ENCODE results near the gene KCND3.
A peak's percentile ranks its signal among the peaks of the same experiment; 100 is the strongest.

KCND3 gene

GRCh38 chr1:111891566-111891965 lies 97.9 kb downstream of the KCND3 start:
- no peak for FAIRE-seq
- no peak for DNase-seq (ENCODE audit: extremely low spot score, insufficient read length, low read depth)

DNA sequence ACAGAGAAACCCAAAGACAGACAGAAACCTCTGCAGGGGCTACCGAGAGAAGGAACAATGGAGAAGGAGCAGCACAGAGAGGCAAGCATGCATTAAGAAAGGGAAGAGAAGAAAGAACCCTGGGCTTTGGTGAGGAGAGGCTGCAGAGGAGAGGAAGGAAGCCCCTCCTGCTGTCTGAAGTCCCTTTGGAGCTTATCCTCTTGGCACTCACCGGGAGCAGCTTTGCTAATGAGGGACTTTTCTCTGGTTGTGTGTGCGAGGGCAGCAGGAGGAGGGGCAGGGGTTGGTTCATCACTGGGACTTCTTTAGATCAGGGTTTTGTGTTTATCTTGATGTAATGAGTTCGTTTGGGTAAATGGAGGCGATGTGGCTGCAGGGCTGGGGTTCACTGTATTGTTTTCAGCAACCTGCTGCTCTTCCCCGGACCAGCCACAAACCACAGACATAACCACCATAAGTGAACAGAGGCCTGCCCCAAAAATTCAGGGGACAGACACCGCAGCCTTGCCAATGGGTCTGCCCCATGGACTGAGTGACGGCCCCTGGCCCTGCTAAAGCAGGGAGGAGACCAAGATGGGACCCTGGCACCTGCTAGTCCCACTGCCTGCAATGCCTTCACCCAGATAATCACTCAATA lies 100.6 kb downstream of the KCND3 start:
- no peak for DNase-seq (ENCODE audit: extremely low spot score, insufficient read length, low read depth)
- FAIRE-seq = no peak

- DNase-seq (ENCODE audit: extremely low spot score, insufficient read length, low read depth) (no peak), FAIRE-seq (no peak)
Measured at GRCh38 chr1:111887875-111888274, 101.6 kb downstream of the KCND3 start.

DNA sequence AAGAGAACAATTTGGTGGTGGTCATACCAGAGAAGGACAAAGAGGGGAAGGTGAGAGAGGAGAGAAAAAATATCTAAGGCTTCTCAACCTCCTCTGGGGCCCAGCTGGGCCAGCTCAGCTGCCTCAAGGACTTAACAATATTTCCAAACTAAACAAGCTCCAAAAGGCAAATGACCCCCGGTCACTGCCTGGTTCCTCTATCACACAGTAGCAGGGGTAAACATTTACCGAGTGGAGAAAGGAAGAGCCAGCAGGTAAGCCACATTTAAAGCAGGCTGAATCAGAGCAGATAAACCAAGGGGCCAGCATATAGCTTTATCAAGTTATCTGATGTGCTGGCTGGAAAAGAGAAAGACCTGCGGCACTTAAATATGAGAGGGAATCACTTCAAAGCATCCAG lies 102.1 kb downstream of the KCND3 start:
- FAIRE-seq (no peak), DNase-seq (ENCODE audit: extremely low spot score, insufficient read length, low read depth) (no peak)

DNA sequence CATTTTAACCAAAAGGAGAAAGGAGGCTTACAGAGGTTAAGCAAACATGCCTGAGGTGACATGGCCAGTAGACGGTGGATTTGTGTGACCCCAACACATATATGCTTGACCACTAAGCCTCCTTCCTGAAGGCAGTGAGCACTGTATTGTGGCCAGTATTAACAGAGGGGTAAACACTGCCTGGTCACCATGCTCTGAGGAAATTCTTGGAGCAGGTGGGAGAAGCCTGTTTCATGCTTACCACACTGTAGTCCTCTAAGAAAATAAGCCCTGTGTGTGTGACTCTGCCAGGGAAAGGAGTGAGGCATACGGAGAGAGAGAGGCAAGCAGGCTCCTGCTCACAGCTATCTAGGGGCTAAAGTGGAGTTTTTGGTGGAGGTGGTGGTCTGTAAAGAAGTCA lies 102.7 kb downstream of the KCND3 start:
- no peak for FAIRE-seq
- no peak for DNase-seq (ENCODE audit: extremely low spot score, insufficient read length, low read depth)

GRCh38 chr1:111884772-111885443 lies 104.6 kb downstream of the KCND3 start:
- DNase-seq (ENCODE audit: extremely low spot score, insufficient read length, low read depth) (no peak), FAIRE-seq (no peak)

DNA sequence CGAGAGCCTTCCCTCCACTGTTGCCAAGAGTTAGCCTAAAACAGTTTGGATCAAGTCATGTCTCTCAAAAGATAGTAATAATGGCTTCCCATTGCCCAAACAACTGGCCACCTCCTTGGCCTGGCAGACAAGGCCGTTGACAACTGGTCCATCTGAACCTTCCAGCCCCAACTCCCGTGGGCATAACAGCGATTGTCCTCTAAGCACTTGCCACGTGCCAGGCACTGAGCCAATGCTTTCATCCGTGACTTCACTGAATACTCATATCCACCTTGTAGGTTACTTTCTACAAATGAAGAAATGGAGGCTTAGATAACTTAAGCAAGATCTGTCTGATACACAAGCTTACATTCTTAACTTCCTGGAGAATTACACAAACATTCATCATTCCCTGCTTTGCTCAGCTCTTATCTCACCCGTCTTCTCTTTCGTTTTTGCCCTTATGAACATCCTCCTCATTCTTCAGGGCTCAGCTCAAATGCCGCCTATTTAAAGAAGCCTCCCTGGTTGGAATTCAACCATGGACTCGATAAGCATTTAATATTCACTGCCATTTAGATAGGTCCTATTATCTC lies 106.4 kb downstream of the KCND3 start:
- FAIRE-seq (no peak), DNase-seq (ENCODE audit: extremely low spot score, insufficient read length, low read depth) (no peak)

DNA sequence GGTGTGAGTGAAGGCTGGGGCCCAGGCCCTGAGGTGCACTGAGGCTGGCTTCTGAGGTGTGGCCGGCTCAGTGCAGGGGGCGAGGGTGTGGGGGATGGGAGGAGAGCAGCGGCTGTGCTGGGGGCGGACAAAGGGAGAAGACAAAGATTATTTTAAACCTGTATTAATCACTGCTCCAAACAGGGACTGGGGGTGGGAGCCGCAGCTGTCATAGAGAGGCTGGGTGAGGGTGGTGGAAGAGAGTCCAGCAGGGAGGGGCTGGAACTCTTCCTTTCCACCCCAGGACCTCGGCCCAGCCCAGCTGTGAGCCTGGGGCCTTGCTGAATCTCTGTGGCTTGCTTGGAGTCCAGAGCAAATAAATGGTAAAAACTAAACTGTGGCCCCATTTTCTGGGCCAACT lies 106.9 kb downstream of the KCND3 start:
- DNase-seq (ENCODE audit: extremely low spot score, insufficient read length, low read depth) (no peak), FAIRE-seq (no peak)

DNA sequence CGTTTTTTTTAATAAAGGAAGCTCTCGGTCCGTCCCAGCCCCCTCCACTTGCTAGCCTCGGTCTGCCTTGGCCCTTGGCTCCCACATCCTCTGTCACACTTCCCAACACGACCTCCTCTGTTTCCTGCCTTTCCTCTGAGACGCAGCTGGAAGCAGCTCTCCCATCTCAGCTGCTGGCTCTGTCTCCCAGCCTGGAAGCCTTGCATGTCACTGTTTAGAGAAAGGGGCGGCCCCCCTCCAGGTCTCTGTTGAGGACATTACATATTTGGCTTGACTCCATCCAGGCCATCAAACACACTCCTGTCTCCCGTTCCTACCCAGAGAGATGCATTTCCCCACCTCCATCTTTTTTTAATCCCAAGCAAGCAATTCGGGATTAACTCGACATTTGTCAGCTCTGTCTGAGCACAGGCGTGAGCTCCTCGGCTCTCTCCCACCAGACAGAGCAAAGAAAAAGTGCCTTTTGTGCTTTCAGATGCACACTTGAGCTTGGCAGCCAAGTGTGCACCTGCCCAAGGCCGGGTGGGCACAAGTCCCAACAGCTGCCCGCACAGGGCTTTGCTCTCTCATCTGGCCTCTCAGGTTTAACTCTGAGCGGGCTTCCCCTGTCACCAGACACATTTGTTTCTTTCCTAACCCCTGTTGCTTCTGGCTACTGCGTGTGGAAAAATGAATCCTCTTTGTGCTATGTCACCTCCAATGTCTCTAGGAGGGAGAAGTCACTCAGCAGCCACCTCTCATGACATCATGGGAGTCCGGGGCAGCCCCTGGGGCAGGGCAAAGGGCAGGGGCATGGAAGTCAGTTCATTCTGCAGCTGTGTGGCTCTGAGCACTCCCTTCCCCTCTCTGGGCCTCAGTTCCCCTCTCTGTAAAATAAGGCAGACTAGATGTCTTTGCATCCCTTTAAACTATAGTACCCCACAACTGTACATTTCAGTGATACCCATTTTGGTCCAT lies 108.3 kb downstream of the KCND3 start:
- no peak for DNase-seq (ENCODE audit: extremely low spot score, insufficient read length, low read depth)
- no peak for FAIRE-seq

- FAIRE-seq (no peak), DNase-seq (ENCODE audit: extremely low spot score, insufficient read length, low read depth) (no peak)
Measured at GRCh38 chr1:111879081-111879480, 110.4 kb downstream of the KCND3 start.

- FAIRE-seq (peak; percentile 9), DNase-seq (ENCODE audit: extremely low spot score, insufficient read length, low read depth) (no peak)
Measured at GRCh38 chr1:111878649-111879048, 110.8 kb downstream of the KCND3 start.

DNA sequence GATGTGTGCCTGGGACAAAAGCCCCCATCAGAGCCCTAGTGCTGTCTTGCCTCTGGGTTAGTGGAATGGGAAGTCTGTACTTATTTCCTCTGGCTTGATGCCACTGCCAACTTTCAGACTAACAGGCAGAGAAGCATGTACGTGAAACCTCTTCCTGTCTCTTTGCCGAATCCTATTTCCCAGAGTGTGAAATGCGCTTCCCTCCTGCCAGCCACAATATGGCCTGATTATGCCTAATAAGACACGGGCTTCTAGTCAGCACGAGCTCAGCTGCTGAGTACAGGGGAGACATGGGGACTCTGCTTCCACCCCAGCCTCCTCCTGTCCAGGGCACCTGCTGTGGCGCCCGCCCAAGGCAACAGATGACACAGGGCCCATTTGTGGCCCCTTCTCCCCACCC lies 111.4 kb downstream of the KCND3 start:
- FAIRE-seq = no peak
- DNase-seq (ENCODE audit: extremely low spot score, insufficient read length, low read depth) = no peak

- DNase-seq (ENCODE audit: extremely low spot score, insufficient read length, low read depth) (no peak), FAIRE-seq (no peak)
Measured at GRCh38 chr1:111876631-111877030, 112.8 kb downstream of the KCND3 start.

DNA sequence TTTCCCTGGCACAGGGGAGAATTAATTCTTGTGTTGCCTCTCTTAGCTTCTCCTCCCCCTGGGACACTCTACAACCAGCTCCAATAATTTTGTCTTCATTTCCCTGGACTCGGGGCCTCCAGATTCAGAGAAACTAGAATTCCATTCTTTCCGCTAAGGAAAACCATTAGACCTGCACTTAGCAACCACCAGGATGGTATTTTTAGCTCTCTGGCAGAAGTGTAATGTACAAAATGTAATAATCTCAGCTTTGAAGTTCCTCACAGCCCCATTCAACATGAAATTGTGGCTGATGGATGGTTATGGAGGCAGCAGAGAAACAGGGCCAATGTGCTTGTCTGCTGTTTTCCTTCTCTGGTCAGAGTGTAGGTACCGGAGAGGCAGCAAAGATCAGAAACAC lies 113.8 kb downstream of the KCND3 start:
- FAIRE-seq (no peak), DNase-seq (ENCODE audit: extremely low spot score, insufficient read length, low read depth) (no peak)

- FAIRE-seq (no peak), DNase-seq (ENCODE audit: extremely low spot score, insufficient read length, low read depth) (no peak)
Measured at GRCh38 chr1:111873460-111874030, 115.9 kb downstream of the KCND3 start.

DNA sequence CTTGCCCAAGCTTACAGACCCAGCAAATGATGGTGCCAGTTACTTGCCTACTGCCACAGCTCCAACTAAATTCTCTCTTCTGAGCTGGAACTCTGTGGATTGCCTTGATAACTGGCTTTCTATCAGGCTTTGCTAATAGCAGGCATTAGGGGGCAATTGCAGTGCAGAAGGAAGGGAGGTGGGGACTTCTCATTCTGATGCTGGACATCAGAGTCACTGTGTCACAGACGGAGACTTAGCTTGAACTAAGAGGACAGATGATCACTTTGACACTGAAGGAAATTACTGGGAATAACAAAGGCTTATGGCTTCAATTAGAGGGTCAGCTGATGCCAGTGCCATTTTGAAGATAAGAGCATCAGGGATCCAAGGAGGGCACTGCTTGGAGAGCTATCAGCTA lies 119.3 kb downstream of the KCND3 start:
- DNase-seq (ENCODE audit: extremely low spot score, insufficient read length, low read depth) (no peak), FAIRE-seq (no peak)

GRCh38 chr1:111867868-111868440 lies 121.5 kb downstream of the KCND3 start:
- FAIRE-seq = no peak
- DNase-seq (ENCODE audit: extremely low spot score, insufficient read length, low read depth) = no peak

GRCh38 chr1:111864862-111865261 lies 124.6 kb downstream of the KCND3 start:
- FAIRE-seq (no peak), DNase-seq (ENCODE audit: extremely low spot score, insufficient read length, low read depth) (no peak)

DNA sequence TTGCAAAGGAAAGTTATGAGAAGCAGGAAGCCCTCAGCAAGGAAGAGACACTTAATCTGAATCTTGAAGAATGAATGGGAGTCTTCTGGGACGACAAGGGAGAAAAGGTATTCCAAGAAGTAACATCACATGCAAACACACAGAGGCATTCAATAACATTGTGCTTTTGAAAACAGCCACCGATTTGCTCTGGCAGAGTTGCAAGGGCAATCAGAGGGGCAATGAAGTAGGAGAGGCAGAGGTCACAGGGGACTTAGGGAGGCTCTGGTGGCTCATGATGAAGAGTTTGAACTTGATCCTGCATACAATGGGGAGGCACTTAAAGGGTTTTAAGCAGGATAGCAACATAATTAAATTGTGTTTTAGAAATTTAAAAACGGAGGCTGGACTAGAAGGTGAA lies 126.1 kb downstream of the KCND3 start:
- FAIRE-seq (no peak), DNase-seq (ENCODE audit: extremely low spot score, insufficient read length, low read depth) (no peak)

- FAIRE-seq = no peak
- DNase-seq (ENCODE audit: extremely low spot score, insufficient read length, low read depth) = no peak
Measured at GRCh38 chr1:111862599-111862998, 126.9 kb downstream of the KCND3 start.
